SK-N-SH treated with all-trans-retinoic acid at 6 μM for 48 hours (cell line): ENCODE results near the gene TTYH3.

Experiments used
- ARNTL ChIP-seq: fragments of 450-650 bp; formaldehyde crosslinking; IDR thresholded peaks from 2 replicates; pipeline ENCODE4 v1.5.0; 2020; ENCODE audit warnings: low read depth, mild to moderate bottlenecking, moderate library complexity, borderline replicate concordance
- CREB5 ChIP-seq: fragments of 250-450 bp; sonication (Bioruptor Pico); IDR thresholded peaks from 2 replicates; pipeline ENCODE4 v1.5.1; 2020; ENCODE audit warnings: low read depth, mild to moderate bottlenecking, moderate library complexity
- ESRRG ChIP-seq: fragments of 250-450 bp; sonication (Bioruptor Pico); IDR thresholded peaks from 2 replicates; pipeline ENCODE4 v1.6.1; 2021; ENCODE audit warnings: mild to moderate bottlenecking
- GLIS3 ChIP-seq: fragments of 250-450 bp; sonication (Bioruptor Pico); IDR thresholded peaks from 2 replicates; pipeline ENCODE4 v1.5.0; 2020; ENCODE audit warnings: mild to moderate bottlenecking, moderate library complexity
- RARB ChIP-seq: fragments of 250-450 bp; sonication (Bioruptor Pico); IDR thresholded peaks from 2 replicates; pipeline ENCODE4 v1.8.0; 2021; ENCODE audit warnings: mild to moderate bottlenecking, moderate library complexity
- ZFP3 ChIP-seq: fragments of 250-450 bp; sonication (Bioruptor Pico); IDR thresholded peaks from 2 replicates; pipeline ENCODE4 v1.5.0; 2020; ENCODE audit warnings: mild to moderate bottlenecking, moderate library complexity
- ZNF8 ChIP-seq: fragments of 450-650 bp; formaldehyde crosslinking; IDR thresholded peaks from 2 replicates; pipeline ENCODE4 v1.5.0; 2020; ENCODE audit warnings: mild to moderate bottlenecking, moderate library complexity
- TF ChIP-seq, protein P1 (sequence below): fragments of 250-450 bp; sonication (Bioruptor Pico); IDR thresholded peaks from 2 replicates; pipeline ENCODE4 v1.8.0; 2020; ENCODE audit warnings: mild to moderate bottlenecking, moderate library complexity, borderline replicate concordance

- TF ChIP-seq ESRRG (CRISPR knock-in tag): no peak
- TF ChIP-seq ARNTL (CRISPR knock-in tag): no peak
- no peak for TF ChIP-seq ZFP3 (CRISPR knock-in tag)
- no peak for TF ChIP-seq ZNF8 (CRISPR knock-in tag)
- TF ChIP-seq, protein P1, sequence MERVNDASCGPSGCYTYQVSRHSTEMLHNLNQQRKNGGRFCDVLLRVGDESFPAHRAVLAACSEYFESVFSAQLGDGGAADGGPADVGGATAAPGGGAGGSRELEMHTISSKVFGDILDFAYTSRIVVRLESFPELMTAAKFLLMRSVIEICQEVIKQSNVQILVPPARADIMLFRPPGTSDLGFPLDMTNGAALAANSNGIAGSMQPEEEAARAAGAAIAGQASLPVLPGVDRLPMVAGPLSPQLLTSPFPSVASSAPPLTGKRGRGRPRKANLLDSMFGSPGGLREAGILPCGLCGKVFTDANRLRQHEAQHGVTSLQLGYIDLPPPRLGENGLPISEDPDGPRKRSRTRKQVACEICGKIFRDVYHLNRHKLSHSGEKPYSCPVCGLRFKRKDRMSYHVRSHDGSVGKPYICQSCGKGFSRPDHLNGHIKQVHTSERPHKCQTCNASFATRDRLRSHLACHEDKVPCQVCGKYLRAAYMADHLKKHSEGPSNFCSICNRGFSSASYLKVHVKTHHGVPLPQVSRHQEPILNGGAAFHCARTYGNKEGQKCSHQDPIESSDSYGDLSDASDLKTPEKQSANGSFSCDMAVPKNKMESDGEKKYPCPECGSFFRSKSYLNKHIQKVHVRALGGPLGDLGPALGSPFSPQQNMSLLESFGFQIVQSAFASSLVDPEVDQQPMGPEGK: no peak
- no peak for TF ChIP-seq CREB5 (CRISPR knock-in tag)
- TF ChIP-seq GLIS3 (CRISPR knock-in tag): no peak
- no peak for TF ChIP-seq RARB (CRISPR knock-in tag)
Measured at GRCh38 chr7:2593036-2593727, 38.6 kb upstream of the TTYH3 start.
